OCI-LY1 (cell line): ENCODE data around the gene KRTAP10-2.

Experiments used
- H2AFZ ChIP-seq: fragments of 200-600 bp; sonication (generic), shearing (Covaris generic); 2 replicates; pipeline ENCODE4 v1.6.0; 2014; ENCODE audit warnings: antibody characterized with exemption, mild to moderate bottlenecking, low read length
- H3F3A ChIP-seq: fragments of 200-600 bp; sonication (generic), shearing (Covaris generic); 2 replicates; pipeline ENCODE4 v1.6.0; 2014; ENCODE audit warnings: mild to moderate bottlenecking, antibody characterized with exemption, low read length, moderate library complexity; ENCODE audit not compliant: insufficient read depth
- H3K27ac ChIP-seq: fragments of 200-600 bp; sonication (generic); 2 replicates; pipeline ENCODE4 v1.5.1; 2014; ENCODE audit warnings: low read length, mixed run types, mild to moderate bottlenecking, low read depth; ENCODE audit not compliant: poor library complexity, severe bottlenecking
- H3K27me3 ChIP-seq: fragments of 200-600 bp; sonication (generic); 2 replicates; pipeline ENCODE4 v1.6.0; 2014; ENCODE audit warnings: antibody characterized with exemption, mild to moderate bottlenecking, low read length, moderate library complexity; ENCODE audit not compliant: insufficient read depth
- H3K36me3 ChIP-seq: fragments of 200-600 bp; sonication (generic); 2 replicates; pipeline ENCODE4 v1.6.1; 2014; ENCODE audit warnings: mild to moderate bottlenecking, antibody characterized with exemption, low read length, moderate library complexity, mixed read lengths; ENCODE audit not compliant: insufficient read depth
- H3K4me1 ChIP-seq: fragments of 200-600 bp; sonication (generic); 2 replicates; pipeline ENCODE4 v1.5.1; 2014; ENCODE audit warnings: mild to moderate bottlenecking, low read length, moderate library complexity; ENCODE audit not compliant: insufficient read depth, severe bottlenecking
- H3K4me2 ChIP-seq: fragments of 200-600 bp; sonication (generic), shearing (Covaris generic); 2 replicates; pipeline ENCODE4 v1.6.1; 2014; ENCODE audit warnings: low read length
- H3K4me3 ChIP-seq: fragments of 200-600 bp; sonication (generic); 2 replicates; pipeline ENCODE4 v1.5.1; 2014; ENCODE audit warnings: low read length, low read depth, mild to moderate bottlenecking, mixed read lengths; ENCODE audit not compliant: poor library complexity, severe bottlenecking
- H3K79me2 ChIP-seq: fragments of 200-600 bp; shearing (Covaris generic); 2 replicates; pipeline ENCODE4 v1.6.1; 2016; ENCODE audit warnings: mixed run types, low read length, mixed read lengths; ENCODE audit not compliant: insufficient read depth
- H3K9ac ChIP-seq: fragments of 200-600 bp; sonication (generic), shearing (Covaris generic); 2 replicates; pipeline ENCODE4 v1.6.1; 2014; ENCODE audit warnings: mild to moderate bottlenecking, low read length, mixed read lengths
- H3K9me2 ChIP-seq: fragments of 200-600 bp; sonication (generic), shearing (Covaris generic); 2 replicates; pipeline ENCODE4 v1.6.1; 2014; ENCODE audit warnings: low read depth, mild to moderate bottlenecking, low read length, mixed read lengths
- H3K9me3 ChIP-seq: fragments of 200-600 bp; shearing (Covaris generic); 2 replicates; pipeline ENCODE4 v1.6.1; 2014; ENCODE audit warnings: low read length, mixed read lengths
- H4K20me1 ChIP-seq: fragments of 200-600 bp; sonication (generic), shearing (Covaris generic); 2 replicates; pipeline ENCODE4 v1.6.0; 2016; ENCODE audit warnings: mild to moderate bottlenecking, low read length; ENCODE audit not compliant: insufficient read depth
- EZH2 ChIP-seq: fragments of 200-600 bp; sonication (generic), shearing (Covaris generic); IDR thresholded peaks from 2 replicates; pipeline ENCODE4 v1.8.0; 2017; ENCODE audit warnings: borderline replicate concordance, mixed run types, mild to moderate bottlenecking, antibody characterized with exemption, low read length, moderate library complexity, mixed read lengths
- TF ChIP-seq, protein P1 (sequence below): fragments of 200-600 bp; sonication (generic), shearing (Covaris generic); IDR thresholded peaks from 2 replicates; pipeline ENCODE4 v1.5.1; 2017; ENCODE audit warnings: mild to moderate bottlenecking, antibody characterized with exemption, low read length, moderate library complexity, mixed read lengths

The KRTAP10-2 gene

DNA sequence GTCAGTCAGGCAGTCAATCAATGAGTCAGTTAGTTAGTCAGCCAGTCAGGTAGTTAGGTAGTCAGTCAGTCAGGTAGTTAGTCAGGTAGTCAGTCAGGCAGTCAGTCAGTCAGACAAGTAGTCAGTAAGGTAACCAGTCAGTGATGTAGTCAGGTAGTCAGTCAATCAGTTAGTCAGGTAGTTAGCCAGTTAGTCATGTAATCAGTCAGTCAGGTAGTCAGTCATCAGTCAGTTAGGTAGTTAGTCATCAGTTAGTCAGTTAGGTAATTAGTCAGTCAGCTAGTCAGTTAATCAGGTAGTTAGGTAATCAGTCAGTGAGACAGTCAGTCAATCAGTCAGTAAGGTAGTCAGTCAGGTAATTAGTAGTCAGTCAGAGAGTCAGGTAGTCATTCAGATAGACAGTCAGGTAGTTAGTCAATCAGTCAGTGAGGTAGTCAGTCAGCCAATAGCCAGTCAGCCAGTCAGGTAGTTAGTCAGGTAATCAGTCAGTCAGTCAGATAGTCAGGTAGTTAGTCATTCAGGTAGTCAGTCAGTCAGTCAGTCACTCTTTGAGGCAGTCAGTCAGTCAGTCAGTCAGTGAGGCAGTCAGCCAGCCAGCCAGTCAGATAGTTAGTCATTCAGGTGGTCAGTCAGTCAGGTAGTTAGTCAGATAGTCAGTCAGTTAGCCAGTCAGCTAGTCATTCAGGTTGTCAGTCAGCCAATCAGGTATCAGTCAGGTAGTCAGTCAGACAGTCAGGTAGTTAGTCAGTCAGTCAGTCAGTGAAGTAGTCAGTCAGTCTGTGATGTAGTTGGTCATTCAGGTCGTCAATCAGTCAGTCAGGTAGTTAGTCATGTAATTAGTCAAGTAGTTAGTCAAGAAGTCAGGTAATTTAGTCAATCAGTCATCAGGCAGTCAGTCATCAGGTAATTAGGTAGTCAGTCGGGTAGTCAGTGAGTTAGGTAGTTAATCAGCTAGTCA is 26.6 kb downstream of the KRTAP10-2 start:
- no peaks in the 10 kb centered on the region for H3K27me3 ChIP-seq
- no peaks in the 10 kb centered on the region for H3K79me2 ChIP-seq
- TF ChIP-seq, protein P1, sequence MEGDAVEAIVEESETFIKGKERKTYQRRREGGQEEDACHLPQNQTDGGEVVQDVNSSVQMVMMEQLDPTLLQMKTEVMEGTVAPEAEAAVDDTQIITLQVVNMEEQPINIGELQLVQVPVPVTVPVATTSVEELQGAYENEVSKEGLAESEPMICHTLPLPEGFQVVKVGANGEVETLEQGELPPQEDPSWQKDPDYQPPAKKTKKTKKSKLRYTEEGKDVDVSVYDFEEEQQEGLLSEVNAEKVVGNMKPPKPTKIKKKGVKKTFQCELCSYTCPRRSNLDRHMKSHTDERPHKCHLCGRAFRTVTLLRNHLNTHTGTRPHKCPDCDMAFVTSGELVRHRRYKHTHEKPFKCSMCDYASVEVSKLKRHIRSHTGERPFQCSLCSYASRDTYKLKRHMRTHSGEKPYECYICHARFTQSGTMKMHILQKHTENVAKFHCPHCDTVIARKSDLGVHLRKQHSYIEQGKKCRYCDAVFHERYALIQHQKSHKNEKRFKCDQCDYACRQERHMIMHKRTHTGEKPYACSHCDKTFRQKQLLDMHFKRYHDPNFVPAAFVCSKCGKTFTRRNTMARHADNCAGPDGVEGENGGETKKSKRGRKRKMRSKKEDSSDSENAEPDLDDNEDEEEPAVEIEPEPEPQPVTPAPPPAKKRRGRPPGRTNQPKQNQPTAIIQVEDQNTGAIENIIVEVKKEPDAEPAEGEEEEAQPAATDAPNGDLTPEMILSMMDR: no peak
- TF ChIP-seq EZH2: no peak

DNA sequence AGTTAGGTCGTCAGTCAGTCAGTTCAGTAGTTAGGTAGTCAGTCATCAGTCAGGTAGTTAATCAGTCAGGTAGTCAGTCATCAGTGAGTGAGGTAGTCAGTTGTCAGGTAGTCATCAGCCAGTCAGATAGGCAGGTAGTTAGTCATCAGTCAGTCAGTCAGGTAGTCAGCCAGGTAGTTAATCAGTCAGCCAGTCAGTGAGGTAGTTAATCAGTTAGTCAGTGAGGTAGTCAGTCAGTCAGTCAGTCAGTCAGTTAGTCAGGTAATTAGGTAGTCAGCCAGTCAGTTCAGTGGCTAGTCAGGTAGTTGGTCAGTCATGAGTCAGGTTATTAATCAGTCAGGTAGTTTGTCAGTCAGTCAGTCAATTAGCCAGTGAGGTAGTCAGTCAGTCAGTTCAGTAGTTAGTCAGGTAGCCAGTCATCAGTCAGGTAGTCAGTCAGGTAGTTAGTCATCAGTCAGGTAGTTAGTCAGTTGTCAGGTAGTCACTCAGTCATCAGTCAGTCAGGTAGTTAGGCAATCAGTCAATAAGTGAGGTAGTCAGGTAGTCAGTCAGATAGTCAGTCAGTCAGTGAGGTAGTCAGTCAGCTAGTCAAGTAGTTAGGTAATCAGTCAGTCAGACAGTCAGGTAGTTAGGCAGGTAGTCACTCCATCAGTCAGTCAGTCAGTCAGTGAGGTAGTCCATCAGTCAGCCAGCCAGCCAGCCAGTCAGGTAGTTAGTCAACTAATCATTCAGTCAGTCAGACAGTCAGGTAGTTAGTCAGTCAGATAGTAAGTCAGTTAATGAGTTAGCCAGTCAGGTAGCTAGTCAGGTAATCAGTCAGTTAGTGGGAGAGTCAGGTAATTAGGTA is 27.5 kb downstream of the KRTAP10-2 start:
- Histone ChIP-seq H3K4me2 (no peak overlapping the region), H3K4me1 (no peaks in the 10 kb centered on the region), H3K36me3 (no peaks in the 10 kb centered on the region), H3K9me2 (no peaks in the 10 kb centered on the region), H3K9me3 (peaks cover 3% of the 10 kb centered on the region; the same call in 1 of the 2 replicates), H3F3A (no peaks in the 10 kb centered on the region), H2AFZ (no peak overlapping the region), H3K27ac (no peak overlapping the region), H4K20me1 (no peaks in the 10 kb centered on the region), H3K27me3 (no peaks in the 10 kb centered on the region), H3K79me2 (no peaks in the 10 kb centered on the region), H3K4me3 (no peak overlapping the region), H3K9ac (no peak overlapping the region)
- TF ChIP-seq, protein P1: no peak
- no peak for TF ChIP-seq EZH2

More for the DNA sequence above, 26.6 kb downstream of the KRTAP10-2 start:
- Histone ChIP-seq H3K9me3 (peaks cover 3% of the 10 kb centered on the region; the same call in 1 of the 2 replicates), H3K4me2 (no peak overlapping the region), H3F3A (no peaks in the 10 kb centered on the region), H4K20me1 (no peaks in the 10 kb centered on the region), H3K4me3 (no peak overlapping the region), H3K27ac (no peak overlapping the region), H3K4me1 (no peaks in the 10 kb centered on the region), H3K9me2 (no peaks in the 10 kb centered on the region), H2AFZ (no peak overlapping the region), H3K9ac (no peak overlapping the region), H3K36me3 (no peaks in the 10 kb centered on the region)

DNA sequence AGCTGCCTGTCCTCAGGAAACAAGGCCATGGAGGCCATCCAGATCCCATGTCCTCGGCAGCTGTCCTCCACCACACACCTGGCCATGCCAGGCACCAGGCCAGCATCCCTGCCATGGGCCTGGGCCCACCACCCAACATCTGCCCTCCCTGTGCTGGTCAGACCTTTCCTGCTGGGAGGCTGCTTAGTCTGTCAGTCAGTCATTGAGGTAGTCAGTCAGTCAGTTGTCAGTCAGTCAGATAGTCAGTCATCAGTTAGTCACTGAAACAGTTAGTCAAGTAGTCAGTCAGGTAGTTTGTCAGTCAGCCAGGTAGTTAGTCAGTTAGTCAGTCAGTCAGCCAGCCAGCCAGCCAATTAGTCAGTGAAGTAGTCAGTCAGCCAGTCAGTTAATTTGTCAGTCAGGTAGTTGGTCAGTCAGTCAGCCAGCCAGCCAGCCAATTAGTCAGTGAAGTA is 28.5 kb downstream of the KRTAP10-2 start:
- Histone ChIP-seq H2AFZ (no peak overlapping the region), H3K27me3 (no peaks in the 10 kb centered on the region), H3K4me1 (no peaks in the 10 kb centered on the region), H4K20me1 (no peaks in the 10 kb centered on the region), H3F3A (no peaks in the 10 kb centered on the region), H3K9ac (no peak overlapping the region), H3K79me2 (no peaks in the 10 kb centered on the region), H3K36me3 (no peaks in the 10 kb centered on the region), H3K9me3 (peaks cover 3% of the 10 kb centered on the region; the same call in 1 of the 2 replicates), H3K4me3 (no peak overlapping the region), H3K27ac (no peak overlapping the region), H3K9me2 (no peaks in the 10 kb centered on the region), H3K4me2 (no peak overlapping the region)
- TF ChIP-seq EZH2: no peak
- TF ChIP-seq, protein P1: no peak
